ENCODE measurements around the gene HMCN2. TPM values are rescaled to one million over a fixed set of nuclear protein-coding genes. Genes with fewer than 3 reads are reported as not detected.

The HMCN2 gene
- total and polyA plus RNA-seq, 2 donors from 2014 or later: 0.99 to 8.6 TPM

- no peaks in the 10 kb centered on the region for H3K4me1 ChIP-seq (ENCODE audit: control insufficient read depth in 2 of 3, insufficient read depth in 2 of 3, low read depth in 1 of 3, low read length in 3 of 3)
- no peak for DNase-seq
- no peak overlapping the region for H3K27ac ChIP-seq (ENCODE audit: low read depth in 2 of 2, low read length in 2 of 2)
- intact Hi-C loops (cut with DNase I): no loop called here
- no peaks in the 10 kb centered on the region for H3K9me3 ChIP-seq (ENCODE audit: control insufficient read depth in 2 of 3, insufficient read depth in 1 of 3, low read length in 3 of 3)
- TF ChIP-seq, protein P1, sequence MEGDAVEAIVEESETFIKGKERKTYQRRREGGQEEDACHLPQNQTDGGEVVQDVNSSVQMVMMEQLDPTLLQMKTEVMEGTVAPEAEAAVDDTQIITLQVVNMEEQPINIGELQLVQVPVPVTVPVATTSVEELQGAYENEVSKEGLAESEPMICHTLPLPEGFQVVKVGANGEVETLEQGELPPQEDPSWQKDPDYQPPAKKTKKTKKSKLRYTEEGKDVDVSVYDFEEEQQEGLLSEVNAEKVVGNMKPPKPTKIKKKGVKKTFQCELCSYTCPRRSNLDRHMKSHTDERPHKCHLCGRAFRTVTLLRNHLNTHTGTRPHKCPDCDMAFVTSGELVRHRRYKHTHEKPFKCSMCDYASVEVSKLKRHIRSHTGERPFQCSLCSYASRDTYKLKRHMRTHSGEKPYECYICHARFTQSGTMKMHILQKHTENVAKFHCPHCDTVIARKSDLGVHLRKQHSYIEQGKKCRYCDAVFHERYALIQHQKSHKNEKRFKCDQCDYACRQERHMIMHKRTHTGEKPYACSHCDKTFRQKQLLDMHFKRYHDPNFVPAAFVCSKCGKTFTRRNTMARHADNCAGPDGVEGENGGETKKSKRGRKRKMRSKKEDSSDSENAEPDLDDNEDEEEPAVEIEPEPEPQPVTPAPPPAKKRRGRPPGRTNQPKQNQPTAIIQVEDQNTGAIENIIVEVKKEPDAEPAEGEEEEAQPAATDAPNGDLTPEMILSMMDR (IDR thresholded peaks at IDR 0.05; ENCODE audit: borderline replicate concordance, extremely low read depth, insufficient read depth): no peak
- no peak overlapping the region for H3K4me3 ChIP-seq (ENCODE audit: low read length in 3 of 3)
- FAIRE-seq: no peak
- no peak overlapping the region for H3K9ac ChIP-seq (ENCODE audit: low read length in 3 of 3)
- H3K27me3 ChIP-seq (ENCODE audit: control insufficient read depth, insufficient read depth, low read length): no peaks in the 10 kb centered on the region
- H3K36me3 ChIP-seq (ENCODE audit: control insufficient read depth in 2 of 3, insufficient read depth in 3 of 3, low read length in 3 of 3): no peaks in the 10 kb centered on the region
Measured at GRCh38 chr9:130336027-130336610, 70.6 kb downstream of the HMCN2 start.

DNA sequence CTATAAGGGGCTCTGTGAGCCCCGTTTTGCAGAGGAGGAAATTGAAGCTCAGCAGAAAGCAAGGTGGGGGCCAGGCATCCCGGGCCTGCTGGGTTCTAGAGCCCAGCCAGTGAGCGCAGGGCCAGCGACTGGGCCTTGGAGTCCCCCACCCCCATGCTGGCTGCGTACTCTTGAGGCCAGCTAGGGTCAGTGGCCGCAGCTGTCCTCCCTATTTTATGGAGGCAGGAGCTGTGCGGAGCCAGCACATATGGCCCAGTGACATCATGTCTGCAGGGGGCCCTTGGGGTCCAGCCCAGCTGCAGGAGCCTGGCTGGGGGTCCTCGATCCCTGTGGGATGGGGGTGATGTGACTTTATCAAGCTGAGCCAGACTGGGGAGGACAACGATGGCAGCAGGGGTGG is 71.3 kb downstream of the HMCN2 start:
- no peak overlapping the region for H3K9ac ChIP-seq (ENCODE audit: low read length in 3 of 3)
- intact Hi-C loops (cut with DNase I): no loop called here
- H3K27me3 ChIP-seq (ENCODE audit: control insufficient read depth, insufficient read depth, low read length): no peaks in the 10 kb centered on the region
- H3K27ac ChIP-seq (ENCODE audit: low read depth in 2 of 2, low read length in 2 of 2): no peak overlapping the region
- no peaks in the 10 kb centered on the region for H3K4me1 ChIP-seq (ENCODE audit: control insufficient read depth in 2 of 3, insufficient read depth in 2 of 3, low read depth in 1 of 3, low read length in 3 of 3)
- no peaks in the 10 kb centered on the region for H3K36me3 ChIP-seq (ENCODE audit: control insufficient read depth in 2 of 3, insufficient read depth in 3 of 3, low read length in 3 of 3)
- H3K9me3 ChIP-seq (ENCODE audit: control insufficient read depth in 2 of 3, insufficient read depth in 1 of 3, low read length in 3 of 3): no peaks in the 10 kb centered on the region
- H3K4me3 ChIP-seq (ENCODE audit: low read length in 3 of 3): no peak overlapping the region
- DNase-seq (peak in 3 of 5 donors; percentile 41 to 79 (median 44)), FAIRE-seq (no peak)
- TF ChIP-seq, protein P1 (IDR thresholded peaks at IDR 0.05; ENCODE audit: borderline replicate concordance, extremely low read depth, insufficient read depth): no peak

DNA sequence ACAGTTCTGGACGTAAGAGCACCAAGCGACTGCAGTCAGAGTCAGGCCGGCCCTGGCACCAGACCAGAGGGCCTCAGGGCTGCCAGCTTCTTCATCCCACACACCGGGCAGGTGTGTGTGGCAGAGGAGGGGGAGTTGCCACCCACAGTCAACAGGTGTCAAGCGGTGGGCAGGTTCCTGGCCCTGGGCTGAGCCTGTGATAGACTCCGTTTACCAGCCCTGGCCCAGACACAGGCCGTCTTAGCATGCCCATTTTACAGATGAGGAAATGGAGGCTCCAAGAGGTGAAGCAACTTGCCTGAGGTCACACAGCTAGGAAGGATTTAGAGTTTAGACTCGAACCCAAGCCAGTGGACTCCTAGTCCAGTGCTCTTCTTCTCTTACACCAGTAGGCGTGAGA is 71.8 kb downstream of the HMCN2 start:
- TF ChIP-seq, protein P1 (IDR thresholded peaks at IDR 0.05; ENCODE audit: borderline replicate concordance, extremely low read depth, insufficient read depth): no peak
- H3K9ac ChIP-seq (ENCODE audit: low read length in 3 of 3): no peak overlapping the region
- intact Hi-C loops (cut with DNase I): no loop called here

More for the DNA sequence above, 71.8 kb downstream of the HMCN2 start:
- H3K9me3 ChIP-seq (ENCODE audit: control insufficient read depth in 2 of 3, insufficient read depth in 1 of 3, low read length in 3 of 3): no peaks in the 10 kb centered on the region
- no peaks in the 10 kb centered on the region for H3K27me3 ChIP-seq (ENCODE audit: control insufficient read depth, insufficient read depth, low read length)
- DNase-seq: no peak
- H3K4me3 ChIP-seq (ENCODE audit: low read length in 3 of 3): no peak overlapping the region
- H3K4me1 ChIP-seq (ENCODE audit: control insufficient read depth in 2 of 3, insufficient read depth in 2 of 3, low read depth in 1 of 3, low read length in 3 of 3): no peaks in the 10 kb centered on the region
- no peak for FAIRE-seq
- H3K27ac ChIP-seq (ENCODE audit: low read depth in 2 of 2, low read length in 2 of 2): no peak overlapping the region
- H3K36me3 ChIP-seq (ENCODE audit: control insufficient read depth in 2 of 3, insufficient read depth in 3 of 3, low read length in 3 of 3): no peaks in the 10 kb centered on the region
